GM21515 (cell line): ENCODE data around the gene SVOPL.
A peak's percentile ranks its signal among the peaks of the same experiment; 100 is the strongest.
"Not testable (repeated sequence)": the region's sequence is repeated elsewhere in the genome, so short reads cannot be mapped to it uniquely, and the experiment has no call there.

Experiments used
- ATAC-seq: cut with Tn5 transposase; IDR thresholded peaks from one replicate; pipeline ENCODE4 v1.9.1; 2021; ENCODE audit not compliant: unreplicated experiment

SVOPL gene, protein sequence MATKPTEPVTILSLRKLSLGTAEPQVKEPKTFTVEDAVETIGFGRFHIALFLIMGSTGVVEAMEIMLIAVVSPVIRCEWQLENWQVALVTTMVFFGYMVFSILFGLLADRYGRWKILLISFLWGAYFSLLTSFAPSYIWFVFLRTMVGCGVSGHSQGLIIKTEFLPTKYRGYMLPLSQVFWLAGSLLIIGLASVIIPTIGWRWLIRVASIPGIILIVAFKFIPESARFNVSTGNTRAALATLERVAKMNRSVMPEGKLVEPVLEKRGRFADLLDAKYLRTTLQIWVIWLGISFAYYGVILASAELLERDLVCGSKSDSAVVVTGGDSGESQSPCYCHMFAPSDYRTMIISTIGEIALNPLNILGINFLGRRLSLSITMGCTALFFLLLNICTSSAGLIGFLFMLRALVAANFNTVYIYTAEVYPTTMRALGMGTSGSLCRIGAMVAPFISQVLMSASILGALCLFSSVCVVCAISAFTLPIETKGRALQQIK

DNA sequence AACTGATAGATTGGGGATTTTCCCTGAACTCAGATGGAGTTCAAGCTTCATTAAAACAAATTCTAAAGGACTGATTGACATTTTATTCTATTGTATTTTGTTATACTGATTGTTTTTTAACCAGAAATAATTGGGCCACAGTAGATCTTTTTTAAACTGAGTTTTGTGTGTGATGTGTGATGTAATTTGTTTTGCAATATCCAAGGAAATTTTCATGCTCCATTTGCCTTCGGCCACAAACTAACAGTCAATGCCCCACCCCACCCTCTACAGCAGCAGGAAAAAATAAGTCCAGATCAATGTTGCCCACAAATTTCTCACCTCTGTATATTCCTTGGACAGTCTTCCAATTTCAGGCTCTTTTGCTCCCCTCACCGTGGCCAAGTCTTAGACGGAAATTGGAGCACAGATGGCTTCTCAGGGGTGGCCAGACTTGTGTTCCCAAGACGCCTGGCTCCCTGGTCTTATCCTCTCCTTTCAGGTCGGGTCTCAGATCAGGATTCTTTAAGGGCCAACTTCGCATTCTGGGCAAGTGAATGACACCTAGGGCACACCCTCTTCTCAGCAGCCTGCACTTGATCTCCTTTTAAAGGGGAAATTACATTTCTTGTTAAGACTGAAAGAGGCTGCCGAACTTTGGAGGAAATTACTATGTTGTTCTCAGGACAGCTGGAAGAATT lies at the start of gene SVOPL:
TSS of gene SVOPL (minus strand) at position 506 of the 680 bp plus-strand sequence. CDS start 22,317 bp downstream, outside the sequence.
- ATAC-seq: no peak

GRCh38 chr7:138750473-138750872 lies 49.3 kb upstream of the SVOPL start:
- ATAC-seq: no peak

GRCh38 chr7:138749960-138750359 lies 48.8 kb upstream of the SVOPL start:
- ATAC-seq: no peak

DNA sequence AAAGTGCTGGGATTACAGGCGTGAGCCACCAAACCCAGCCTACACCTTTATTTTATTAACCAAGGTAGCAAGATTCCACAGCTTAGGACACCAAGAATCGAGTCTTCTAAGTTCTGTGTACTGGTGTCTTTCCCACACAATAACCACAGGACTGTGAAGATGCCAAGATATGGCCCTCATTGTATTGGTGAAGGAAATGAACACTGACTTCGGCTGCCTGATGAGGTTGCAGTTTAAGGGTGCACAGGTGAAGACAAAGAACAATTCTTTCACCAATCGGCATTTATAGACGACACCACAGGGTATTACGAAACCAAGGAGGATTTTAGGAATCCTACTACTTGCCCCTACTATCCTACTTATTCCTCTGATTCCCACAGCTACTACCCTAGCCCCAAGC lies 47.5 kb upstream of the SVOPL start:
- ATAC-seq: no peak

GRCh38 chr7:138746073-138746472 lies 44.9 kb upstream of the SVOPL start:
- ATAC-seq: no peak

- ATAC-seq: no peak
These were observed 44.0 kb upstream of the SVOPL start for GRCh38 chr7:138745189-138745588.

- ATAC-seq: no peak
These were observed 40.2 kb upstream of the SVOPL start for GRCh38 chr7:138741453-138741735.

GRCh38 chr7:138739859-138740258 lies 38.7 kb upstream of the SVOPL start:
- no peak for ATAC-seq

GRCh38 chr7:138738551-138739335 lies 37.6 kb upstream of the SVOPL start:
- peak; percentile 79 for ATAC-seq

DNA sequence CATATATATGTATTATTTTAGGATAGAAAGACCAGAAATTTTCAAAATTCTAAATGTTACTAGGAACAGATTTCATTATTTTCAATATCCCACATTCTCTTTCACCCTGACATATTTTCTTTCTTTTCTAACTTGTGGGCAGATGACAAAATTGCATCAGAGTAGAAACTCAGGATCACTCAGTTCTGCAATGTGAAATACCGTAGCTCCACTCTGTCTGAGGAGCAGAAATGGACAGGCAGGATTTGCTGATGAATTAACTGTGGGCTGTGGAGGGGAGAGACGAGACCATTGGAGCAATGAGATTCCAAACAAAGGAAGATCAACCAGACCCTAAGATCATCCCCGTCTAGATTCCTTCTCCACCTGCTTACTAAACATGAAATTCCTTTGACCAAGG lies 37.0 kb upstream of the SVOPL start:
- no peak for ATAC-seq

DNA sequence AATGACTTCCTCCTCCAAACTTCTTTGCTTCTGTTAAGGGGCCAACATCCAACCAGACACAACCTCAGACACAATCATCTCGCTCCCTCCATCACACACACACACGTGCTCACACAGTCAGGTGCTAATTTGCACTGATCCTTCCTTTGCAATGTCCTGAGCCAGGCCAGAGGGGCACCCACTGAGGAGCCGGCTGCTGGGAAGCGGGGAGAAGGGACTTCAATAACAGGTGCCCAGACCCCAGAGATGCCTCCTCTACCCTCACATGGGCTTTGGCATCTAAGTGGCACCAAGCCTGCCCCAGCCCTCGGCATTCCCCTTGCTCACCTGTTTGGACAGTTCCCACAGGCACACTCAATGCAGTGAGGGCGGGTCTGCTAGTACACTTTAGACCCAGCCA lies 34.2 kb upstream of the SVOPL start:
- ATAC-seq: no peak

DNA sequence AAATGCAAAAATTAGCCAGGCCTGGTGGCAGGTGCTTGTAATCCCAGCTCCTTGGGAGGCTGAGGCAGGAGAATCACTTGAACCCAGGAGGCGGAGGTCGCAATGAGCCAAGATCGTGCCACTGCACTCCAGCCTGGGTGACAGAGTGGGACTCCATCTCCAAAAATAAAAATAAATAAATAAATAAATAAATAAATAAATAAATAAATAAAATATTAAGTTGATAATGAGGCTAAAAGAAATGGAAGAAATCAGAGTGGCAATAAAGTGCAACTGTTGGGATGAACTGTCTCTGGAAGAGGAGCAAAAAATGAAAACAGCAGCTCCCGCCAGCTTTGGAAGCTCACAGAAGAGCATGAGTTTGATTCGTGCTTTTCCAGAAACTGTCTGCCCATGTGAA lies 30.6 kb upstream of the SVOPL start:
- not testable (repeated sequence) for ATAC-seq

DNA sequence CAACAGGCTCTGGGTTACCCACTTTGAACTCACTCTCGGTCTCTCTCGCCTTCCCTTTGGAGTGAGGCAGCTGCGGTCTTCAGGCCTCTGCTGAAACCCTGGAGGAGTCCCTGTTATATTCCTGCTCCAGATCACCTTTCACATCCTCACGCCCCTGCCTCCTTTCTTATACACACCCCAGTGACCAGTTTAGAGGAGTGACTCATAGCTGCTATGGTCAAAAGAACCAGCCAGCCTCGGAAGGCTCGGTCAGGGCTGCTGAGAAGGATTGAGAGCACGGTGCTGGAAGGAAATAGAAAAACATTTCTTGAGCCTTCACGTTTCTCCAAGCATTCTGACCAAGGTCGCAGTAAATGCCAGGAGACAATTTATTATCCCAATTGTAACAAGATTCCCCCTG lies 28.3 kb upstream of the SVOPL start:
- no peak for ATAC-seq

DNA sequence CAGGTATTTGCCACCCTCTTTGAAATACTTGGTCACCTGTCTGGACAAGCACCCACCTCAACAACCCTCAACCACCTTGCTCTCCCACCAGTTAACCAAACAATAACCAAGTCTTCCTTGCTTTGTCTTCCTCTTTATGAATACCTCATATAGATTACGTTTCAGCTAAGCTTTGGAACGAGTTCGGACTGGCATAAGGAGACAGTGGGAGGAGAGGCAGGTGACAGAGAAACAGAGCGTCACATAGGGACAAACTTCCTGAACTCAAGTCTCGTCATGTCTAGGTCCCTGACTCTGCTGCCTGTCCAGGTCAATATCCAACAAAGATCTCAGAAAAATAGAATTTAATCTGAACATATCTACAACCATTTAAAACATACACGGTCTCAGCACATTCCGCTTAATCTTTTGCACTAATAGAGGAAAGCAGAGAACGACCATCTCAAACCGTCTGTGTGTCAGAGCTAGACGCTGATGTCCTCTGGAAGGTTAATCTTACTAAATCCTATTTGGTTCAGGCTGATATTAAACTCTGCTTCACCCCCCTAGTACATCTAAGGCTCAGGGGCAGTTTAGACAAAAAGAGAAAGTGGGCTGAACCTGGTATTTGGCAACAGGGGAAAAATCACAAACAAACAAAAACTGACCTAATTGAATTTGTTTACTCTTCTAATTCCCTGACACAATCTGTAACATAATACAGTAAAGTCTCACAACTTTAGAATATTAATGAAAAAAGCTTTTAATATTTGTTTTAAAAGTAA lies 26.4 kb upstream of the SVOPL start:
- ATAC-seq: no peak

GRCh38 chr7:138726288-138726687 lies 25.1 kb upstream of the SVOPL start:
- ATAC-seq: no peak

GRCh38 chr7:138720286-138720685 lies 19.1 kb upstream of the SVOPL start:
- ATAC-seq: no peak

DNA sequence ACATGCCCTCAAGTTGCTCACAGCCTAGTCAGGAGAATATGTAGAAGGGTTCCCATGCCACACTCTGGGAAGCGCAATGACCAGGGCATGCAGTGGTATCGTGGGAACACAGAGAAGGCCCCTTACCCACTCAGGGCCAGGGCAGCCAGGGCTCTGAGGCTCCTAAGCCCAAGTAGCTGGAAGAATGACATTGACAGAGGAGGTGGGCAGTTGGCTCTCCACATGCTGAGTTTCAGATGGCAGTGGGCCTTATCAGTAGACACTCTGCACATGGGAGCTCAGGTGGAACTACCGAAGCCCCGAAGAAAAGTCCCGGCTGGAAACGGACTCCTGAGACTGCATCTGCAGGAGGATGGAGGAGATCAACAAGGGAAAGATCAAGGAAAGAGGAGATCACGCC lies 15.7 kb upstream of the SVOPL start:
- no peak for ATAC-seq

DNA sequence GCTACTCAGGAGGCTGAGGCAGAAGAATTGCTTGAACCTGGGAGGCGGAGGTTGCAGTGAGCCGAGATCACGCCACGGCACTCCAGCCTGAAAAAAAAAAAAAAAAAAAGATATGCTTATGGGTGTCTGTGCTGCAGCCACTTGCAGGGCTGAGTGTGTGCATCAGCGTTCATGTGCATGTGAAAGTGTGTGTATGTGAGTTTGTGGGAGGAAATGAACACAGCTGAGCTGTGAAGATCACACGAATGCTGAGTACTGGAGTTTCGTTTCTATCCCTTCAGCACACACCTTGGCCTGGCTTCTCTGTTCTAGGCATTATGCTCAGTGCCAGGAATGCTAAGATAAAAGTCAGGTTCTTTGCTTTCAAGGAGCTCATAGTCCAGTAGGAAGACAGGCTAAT lies 12.0 kb upstream of the SVOPL start:
- no peak for ATAC-seq

- no peak for ATAC-seq
These were observed 11.5 kb upstream of the SVOPL start for GRCh38 chr7:138712652-138713051.

DNA sequence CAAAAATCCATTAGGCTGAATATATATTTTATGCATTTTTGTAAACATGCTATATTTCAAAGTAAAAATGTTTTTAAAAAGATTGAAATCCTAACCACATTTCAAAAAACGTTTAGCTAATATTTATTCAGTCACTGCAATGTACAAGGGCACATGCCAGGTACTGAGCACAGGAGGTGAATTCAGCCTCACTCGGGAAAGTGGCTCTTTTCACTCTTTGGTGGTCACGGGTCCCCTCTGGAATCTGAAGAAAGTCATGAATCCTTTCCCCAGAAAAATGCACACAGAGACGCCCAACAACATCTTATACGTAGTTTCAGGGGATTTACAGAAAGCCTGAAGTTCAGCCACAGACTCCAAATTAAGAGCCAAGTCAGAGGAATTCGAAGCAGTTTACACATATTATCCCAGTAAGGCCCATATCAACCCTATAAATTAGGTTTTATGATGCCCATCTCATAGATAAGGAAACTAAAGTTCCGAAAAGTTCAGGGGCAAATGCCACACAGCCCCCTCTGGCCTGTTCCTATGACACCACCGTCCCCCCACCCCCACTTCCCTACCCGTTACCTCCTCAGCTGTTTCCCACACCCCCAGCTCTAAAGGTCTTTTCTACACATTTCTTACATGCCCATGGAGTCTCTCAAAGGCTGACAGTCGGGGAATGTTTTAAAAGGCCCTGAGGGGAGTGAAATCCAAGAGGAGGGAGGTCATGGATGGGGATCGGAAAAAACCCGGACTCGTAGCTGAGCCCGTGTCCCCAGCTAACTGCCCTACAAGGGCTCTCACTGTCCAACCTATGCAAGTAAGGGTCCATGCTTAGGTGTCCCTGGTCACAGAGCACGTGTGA lies 9.6 kb upstream of the SVOPL start:
- no peak for ATAC-seq
